ENCODE results near the gene NR1I3.

DNA sequence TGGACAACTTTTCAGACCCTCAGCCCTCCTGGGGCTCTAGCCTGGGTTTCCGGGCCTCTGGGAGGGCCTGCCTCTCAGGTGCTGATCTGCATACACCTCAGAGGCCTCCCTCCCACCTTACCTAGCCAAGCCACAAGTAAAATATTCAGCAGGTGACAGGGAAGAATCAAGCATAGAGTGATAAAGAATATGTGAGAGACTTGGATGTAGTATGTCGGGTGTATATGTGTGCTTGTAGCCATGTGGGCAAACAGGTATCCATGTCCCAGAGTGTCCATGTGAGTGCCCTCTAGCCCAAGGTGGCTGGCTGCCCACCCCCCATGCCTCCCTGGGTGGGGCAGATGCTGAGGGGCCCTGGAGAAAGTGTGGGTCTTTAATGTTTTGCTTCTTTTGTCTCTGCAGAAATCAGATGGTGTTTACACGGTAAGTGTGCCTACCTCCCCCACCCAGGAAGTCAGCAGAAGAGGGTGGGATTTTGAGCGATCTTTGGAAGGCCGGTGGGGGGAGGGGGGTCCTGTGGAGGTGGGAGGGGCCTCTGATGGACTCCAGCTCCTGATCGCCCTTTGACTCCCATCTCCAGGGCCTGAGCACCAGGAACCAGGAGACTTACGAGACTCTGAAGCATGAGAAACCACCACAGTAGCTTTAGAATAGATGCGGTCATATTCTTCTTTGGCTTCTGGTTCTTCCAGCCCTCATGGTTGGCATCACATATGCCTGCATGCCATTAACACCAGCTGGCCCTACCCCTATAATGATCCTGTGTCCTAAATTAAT is 19.5 kb downstream of the NR1I3 start:
- TF ChIP-seq CTCF (IDR thresholded peaks at IDR 0.05) (no peak), EP300 (IDR thresholded peaks at IDR 0.05) (no peak), POLR2AphosphoS5 (IDR thresholded peaks at IDR 0.05) (no peak), POLR2A (IDR thresholded peaks at IDR 0.05) (no peak)

Data from suprapubic skin (tissue), 4 donors.